Left ventricle myocardium inferior (tissue), 1 donor: Measurements from ENCODE around the gene POU3F3. TPM values are rescaled to one million over a fixed set of nuclear protein-coding genes. Genes with fewer than 3 reads are reported as not detected.

Experiments
- DNase-seq: peaks from one replicate; pipeline ENCODE4 v3.0.0-alpha.2; 2020
- H3K27ac ChIP-seq: fragments of 200-600 bp; replicated peaks from 2 replicates; pipeline ENCODE4 v1.8.0; 2021
- H3K27me3 ChIP-seq: fragments of 200-600 bp; 2 replicates; pipeline ENCODE4 v1.8.0; 2021; ENCODE audit warnings: low read depth
- H3K36me3 ChIP-seq: fragments of 200-600 bp; 2 replicates; pipeline ENCODE4 v1.8.0; 2021
- H3K4me1 ChIP-seq: fragments of 200-600 bp; 2 replicates; pipeline ENCODE4 v1.8.0; 2021
- H3K4me3 ChIP-seq: fragments of 200-600 bp; 2 replicates; pipeline ENCODE4 v1.8.0; 2021; ENCODE audit warnings: mild to moderate bottlenecking, moderate library complexity
- H3K9me3 ChIP-seq: fragments of 200-600 bp; replicated peaks from 2 replicates; pipeline ENCODE4 v1.8.0; 2021
- intact Hi-C: fragments of 100-400 bp; cut with micrococcal nuclease; formaldehyde crosslinking; loops from one replicate; pipeline ENCODE4 v1.11.0; 2022
- total RNA-seq: library from RNA; stranded (reverse); fragmentation: NEBNext Ultra II Directional; extraction: Animal tissue kit (Norgen Biotek cat#: 25700); gene quantifications from one replicate; pipeline ENCODE4 v1.2.1, GENCODE V29; 2021
- TF ChIP-seq, protein P1 (sequence below): fragments of 200-600 bp; IDR thresholded peaks from 2 replicates; pipeline ENCODE4 v1.8.0; 2021; ENCODE audit warnings: antibody characterized with exemption, mild to moderate bottlenecking, borderline replicate concordance
- donor health status: DM: no; HTN: yes; CAD: no; lungs with severe emphysema.

The POU3F3 gene
- total RNA-seq, 1 donor from 2014 or later: 0.11 TPM

DNA sequence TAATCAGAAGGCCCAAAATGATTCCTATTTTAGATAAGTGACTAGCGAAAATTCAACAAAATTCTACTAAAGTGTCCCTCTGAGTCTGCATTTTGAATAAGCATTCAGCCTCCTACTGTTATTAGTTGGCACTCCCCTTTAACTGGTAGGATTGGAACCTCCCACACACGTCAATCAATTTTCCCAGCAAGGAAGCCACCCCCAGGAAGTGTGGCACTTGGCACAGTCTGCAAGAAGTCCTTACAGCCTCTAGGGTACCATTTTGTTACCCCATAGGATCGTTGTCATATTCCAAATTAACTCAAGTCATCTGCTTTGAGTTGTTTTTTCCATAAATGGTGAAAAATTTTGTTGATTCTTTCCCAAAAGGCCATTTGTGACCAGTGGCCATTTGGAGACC lies 33.8 kb upstream of the POU3F3 start:
- no peak for DNase-seq
- no peaks in the 10 kb centered on the region for H3K36me3 ChIP-seq
- no peaks in the 10 kb centered on the region for H3K4me1 ChIP-seq
- TF ChIP-seq, protein P1, sequence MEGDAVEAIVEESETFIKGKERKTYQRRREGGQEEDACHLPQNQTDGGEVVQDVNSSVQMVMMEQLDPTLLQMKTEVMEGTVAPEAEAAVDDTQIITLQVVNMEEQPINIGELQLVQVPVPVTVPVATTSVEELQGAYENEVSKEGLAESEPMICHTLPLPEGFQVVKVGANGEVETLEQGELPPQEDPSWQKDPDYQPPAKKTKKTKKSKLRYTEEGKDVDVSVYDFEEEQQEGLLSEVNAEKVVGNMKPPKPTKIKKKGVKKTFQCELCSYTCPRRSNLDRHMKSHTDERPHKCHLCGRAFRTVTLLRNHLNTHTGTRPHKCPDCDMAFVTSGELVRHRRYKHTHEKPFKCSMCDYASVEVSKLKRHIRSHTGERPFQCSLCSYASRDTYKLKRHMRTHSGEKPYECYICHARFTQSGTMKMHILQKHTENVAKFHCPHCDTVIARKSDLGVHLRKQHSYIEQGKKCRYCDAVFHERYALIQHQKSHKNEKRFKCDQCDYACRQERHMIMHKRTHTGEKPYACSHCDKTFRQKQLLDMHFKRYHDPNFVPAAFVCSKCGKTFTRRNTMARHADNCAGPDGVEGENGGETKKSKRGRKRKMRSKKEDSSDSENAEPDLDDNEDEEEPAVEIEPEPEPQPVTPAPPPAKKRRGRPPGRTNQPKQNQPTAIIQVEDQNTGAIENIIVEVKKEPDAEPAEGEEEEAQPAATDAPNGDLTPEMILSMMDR: no peak
- intact Hi-C loops: no loop called here
- no peak overlapping the region for H3K27ac ChIP-seq
- no peak overlapping the region for H3K4me3 ChIP-seq
- peaks cover 47% of the 10 kb centered on the region for H3K27me3 ChIP-seq
- no peaks in the 10 kb centered on the region for H3K9me3 ChIP-seq

DNA sequence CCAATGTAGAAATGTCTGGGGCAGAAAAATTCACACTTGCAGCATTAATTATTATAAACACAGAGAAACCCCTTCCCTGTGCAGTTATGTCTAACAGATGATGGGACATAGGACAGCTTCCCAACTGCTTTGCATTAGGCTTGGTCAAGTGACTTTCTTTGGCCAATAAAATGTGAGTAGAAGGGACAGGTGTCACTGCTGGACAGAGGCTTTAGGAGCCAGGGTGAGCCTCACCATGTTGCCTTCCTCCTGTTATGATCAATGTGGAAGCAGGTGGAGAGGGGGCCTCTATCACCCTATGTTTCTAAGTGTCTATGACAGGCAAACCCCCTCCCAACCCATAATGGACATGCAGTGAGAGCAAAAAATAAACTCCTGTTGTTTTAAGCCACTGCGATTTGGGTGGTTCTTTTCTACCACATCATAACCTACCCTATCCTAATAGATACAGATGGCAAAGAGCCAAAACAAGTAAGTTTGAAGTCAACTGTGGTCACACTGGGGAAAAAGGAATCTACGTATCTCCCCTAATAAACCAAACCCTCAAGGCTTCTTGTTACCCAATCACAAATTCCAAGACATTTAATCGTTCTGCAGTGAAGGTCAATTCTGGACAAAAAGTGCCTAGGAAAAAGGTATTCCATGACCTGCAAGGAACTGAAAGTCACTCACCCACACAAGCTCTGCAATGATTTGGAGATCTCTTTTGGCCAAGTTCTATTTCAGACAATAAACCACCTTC lies 28.6 kb upstream of the POU3F3 start:
- DNase-seq: no peak
- Histone ChIP-seq H3K36me3 (no peaks in the 10 kb centered on the region), H3K4me3 (no peak overlapping the region), H3K4me1 (no peaks in the 10 kb centered on the region), H3K27ac (no peak overlapping the region), H3K9me3 (no peaks in the 10 kb centered on the region), H3K27me3 (peaks cover 51% of the 10 kb centered on the region)
- TF ChIP-seq, protein P1: no peak
- intact Hi-C loops: no loop called here

DNA sequence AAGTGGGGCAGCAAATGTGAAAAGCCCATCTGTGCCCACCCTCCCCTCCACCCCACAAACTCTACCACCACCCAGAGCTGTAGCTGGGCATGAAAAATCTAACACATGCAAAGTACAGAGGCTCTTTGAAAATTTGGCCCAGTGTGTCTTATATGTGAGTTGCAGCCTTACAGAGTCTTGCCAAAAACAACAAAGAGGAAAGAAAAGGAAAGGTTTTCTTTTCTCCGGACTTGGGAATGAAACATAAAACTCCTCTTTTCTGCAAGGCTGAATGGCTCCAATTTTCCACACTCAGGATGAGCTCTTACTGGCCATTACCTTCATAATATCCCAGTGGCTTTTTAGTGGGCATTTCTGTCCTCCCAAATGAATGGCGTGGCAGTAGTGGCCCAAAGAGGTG lies 27.9 kb upstream of the POU3F3 start:
- TF ChIP-seq, protein P1: no peak
- no peak overlapping the region for H3K27ac ChIP-seq
- no peak overlapping the region for H3K4me3 ChIP-seq
- no peaks in the 10 kb centered on the region for H3K9me3 ChIP-seq
- intact Hi-C loops: no loop called here
- DNase-seq: no peak
- no peaks in the 10 kb centered on the region for H3K36me3 ChIP-seq
- H3K27me3 ChIP-seq: peaks cover 51% of the 10 kb centered on the region
- no peaks in the 10 kb centered on the region for H3K4me1 ChIP-seq

DNA sequence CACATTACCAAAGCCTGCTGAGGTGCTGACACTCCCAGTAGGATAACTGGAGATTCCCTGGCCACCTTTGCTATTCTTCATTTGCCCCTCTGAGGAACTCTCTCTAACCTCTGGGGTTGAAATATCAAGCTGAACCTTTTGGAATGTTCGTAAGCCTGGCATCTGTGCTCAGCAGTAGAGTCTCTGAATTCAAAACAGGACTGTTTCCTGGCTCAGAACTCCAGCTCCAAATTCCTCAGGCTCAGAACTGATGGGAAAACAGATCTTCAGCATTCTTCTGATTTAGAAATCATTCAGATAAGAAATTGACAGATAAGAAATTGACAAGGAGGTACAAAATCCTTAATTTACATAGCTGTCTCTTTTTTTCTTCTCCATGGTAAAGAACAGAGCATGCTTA lies 22.2 kb upstream of the POU3F3 start:
- no peak for DNase-seq
- H3K4me3 ChIP-seq: no peak overlapping the region
- TF ChIP-seq, protein P1: no peak
- H3K27ac ChIP-seq: no peak overlapping the region
- intact Hi-C loops: no loop called here
- no peaks in the 10 kb centered on the region for H3K36me3 ChIP-seq
- peaks cover 79% of the 10 kb centered on the region for H3K27me3 ChIP-seq
- no peaks in the 10 kb centered on the region for H3K4me1 ChIP-seq
- no peaks in the 10 kb centered on the region for H3K9me3 ChIP-seq

DNA sequence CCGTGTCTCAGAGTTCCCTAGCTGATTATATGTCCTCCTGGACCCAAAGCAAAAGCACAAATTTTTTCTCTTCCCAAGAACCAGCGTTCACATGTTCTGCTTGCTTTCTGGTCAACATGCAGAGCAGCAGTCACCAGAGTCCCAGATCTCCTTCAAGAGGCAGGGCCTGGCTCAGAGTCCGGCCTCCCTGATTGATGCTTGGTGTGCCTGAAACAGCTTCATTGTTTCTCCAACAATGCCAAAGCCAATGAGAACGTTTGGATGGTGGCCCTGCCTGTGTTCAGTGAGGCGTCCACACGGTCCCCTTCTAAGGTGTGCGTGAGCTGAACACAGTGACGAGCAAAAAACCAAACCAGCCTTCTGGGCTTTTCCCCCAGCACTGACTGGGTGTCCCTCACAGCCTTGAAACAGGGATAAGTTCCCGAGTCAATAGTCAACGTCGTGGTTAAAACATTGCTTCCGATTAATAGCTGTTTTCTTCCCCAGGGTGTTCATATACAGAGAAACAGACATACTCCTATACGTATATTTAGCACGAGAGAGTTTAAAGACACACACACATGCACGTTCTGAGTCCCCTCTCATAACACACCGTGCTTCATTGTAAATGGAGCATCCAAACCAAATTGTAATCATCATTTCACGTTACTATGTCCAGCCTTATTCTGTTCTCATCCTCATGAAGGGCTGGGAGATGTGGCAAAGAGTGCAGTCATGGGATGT lies 19.3 kb upstream of the POU3F3 start:
- Histone ChIP-seq H3K4me1 (no peaks in the 10 kb centered on the region), H3K36me3 (no peaks in the 10 kb centered on the region), H3K27me3 (peaks cover 65% of the 10 kb centered on the region), H3K9me3 (no peaks in the 10 kb centered on the region), H3K4me3 (no peak overlapping the region), H3K27ac (no peak overlapping the region)
- TF ChIP-seq, protein P1: no peak
- no peak for DNase-seq
- intact Hi-C loops: no loop called here
